ENCODE data around the gene ELAVL4. TPM values are rescaled to one million over a fixed set of nuclear protein-coding genes. Genes with fewer than 3 reads are reported as not detected.

The ELAVL4 gene
- total RNA-seq, 1 donor from 2014 or later: not detected

- intact Hi-C loops (cut with micrococcal nuclease): no loop called here
Observed at GRCh38 chr1:50252196-50252595, 143.5 kb downstream of the ELAVL4 start.

More at GRCh38 chr1:50252196-50252595, 143.5 kb downstream of the ELAVL4 start:
- Mint-ChIP-seq H3K27me3 (ENCODE audit: insufficient read depth) (peaks cover 2% of the 10 kb centered on the region), H3K9me3 (no peaks in the 10 kb centered on the region), H3K4me3 (no peak overlapping the region), H3K36me3 (ENCODE audit: low read depth) (no peaks in the 10 kb centered on the region), H3K4me1 (ENCODE audit: low read depth) (no peaks in the 10 kb centered on the region), H3K27ac (no peak overlapping the region)
- DNase-seq (ENCODE audit: low spot score): no peak

Other genes starting within 250 kb of the ELAVL4 start
- gene AGBL4, start 85.0 kb upstream of the ELAVL4 start, total RNA-seq: not detected in 2 replicates

All from activated T-helper 1 cell treated with anti-CD3 and anti-CD28 coated beads, Interleukin-12 subunit alpha, Interleukin-12 subunit beta, Interleukin-2, Interleukin-4 antibody, amounts not matched to agents 30 ng/mL and 10 ng/mL and 1 ng/mL, durations not matched to agents 14 hours and 24 hours and 36 hours (primary cell).